Stimulated activated CD8-positive, alpha-beta memory T cell treated with anti-CD3 and anti-CD28 coated beads, Interleukin-4, amount 100 ng/mL, for 48 hours (primary cell): ENCODE results near the gene SLC30A4.

Experiments
- DNase-seq: peaks from one replicate; pipeline ENCODE4 v3.0.0-alpha.2; 2020

SLC30A4 gene

DNA sequence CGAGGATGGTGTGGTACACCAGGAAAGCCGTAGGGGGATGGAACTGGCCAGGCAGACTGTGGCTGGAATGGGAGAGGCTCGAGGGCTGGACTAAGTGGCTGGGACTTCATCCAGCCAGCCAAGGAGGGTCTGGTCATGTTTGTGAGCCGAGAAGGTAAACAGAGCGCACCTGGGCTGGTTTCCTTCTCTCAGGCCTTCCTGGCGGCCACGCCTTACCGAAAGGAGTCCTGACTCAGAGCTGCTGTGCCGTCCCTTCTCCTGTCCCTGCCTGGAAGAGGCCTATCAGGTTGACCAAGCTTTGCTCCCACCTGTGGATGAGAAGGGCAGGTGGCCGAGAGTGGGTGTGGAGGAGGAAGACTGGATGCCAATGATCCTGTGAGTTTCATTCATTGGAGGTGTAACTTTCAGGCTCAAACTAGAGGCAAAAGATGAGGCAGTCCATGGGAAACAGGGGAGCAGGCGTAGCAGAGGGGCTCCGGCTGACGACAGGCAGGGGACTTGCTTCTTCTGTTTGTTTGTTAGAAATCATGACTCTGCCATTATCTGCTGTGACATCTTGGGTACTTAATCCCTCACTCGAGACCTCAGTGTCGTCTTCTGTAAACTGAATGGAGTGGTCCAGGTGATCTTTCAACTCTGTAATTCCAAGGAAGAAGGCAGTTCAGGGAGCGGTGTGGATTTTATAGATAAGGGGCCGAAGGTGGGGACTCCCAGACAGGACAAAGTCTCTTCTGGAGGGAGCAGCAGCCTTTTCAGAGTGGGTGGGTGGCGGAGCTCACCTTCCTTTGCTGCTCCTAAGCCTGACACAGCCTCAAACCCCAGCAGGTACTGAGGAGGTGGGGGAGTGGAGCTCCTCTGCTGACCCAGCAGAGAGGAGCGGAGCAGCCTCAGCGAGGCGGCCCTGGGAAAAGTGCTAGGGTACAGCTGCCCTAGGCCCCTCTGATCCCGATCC lies 72.4 kb downstream of the SLC30A4 start:
- no peak for DNase-seq

DNA sequence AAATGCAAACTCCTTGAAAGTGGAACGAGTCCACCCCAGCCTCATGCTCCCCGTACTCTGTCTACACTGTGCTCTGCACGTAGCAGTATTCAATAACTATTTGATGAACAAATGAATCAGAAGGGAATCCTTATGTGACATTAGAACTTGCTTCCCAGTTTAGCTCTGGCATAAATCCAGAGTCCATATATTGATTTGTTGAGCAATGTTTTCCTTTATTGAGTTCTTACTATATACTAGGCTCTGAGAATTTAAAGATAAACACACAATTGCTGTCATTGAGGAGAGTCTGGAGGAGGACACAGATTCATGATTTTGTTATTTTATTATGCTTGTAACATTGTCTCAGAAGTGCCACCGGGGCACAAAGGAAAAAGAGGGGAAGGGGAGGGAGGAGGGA lies 73.2 kb downstream of the SLC30A4 start:
- DNase-seq: no peak

DNA sequence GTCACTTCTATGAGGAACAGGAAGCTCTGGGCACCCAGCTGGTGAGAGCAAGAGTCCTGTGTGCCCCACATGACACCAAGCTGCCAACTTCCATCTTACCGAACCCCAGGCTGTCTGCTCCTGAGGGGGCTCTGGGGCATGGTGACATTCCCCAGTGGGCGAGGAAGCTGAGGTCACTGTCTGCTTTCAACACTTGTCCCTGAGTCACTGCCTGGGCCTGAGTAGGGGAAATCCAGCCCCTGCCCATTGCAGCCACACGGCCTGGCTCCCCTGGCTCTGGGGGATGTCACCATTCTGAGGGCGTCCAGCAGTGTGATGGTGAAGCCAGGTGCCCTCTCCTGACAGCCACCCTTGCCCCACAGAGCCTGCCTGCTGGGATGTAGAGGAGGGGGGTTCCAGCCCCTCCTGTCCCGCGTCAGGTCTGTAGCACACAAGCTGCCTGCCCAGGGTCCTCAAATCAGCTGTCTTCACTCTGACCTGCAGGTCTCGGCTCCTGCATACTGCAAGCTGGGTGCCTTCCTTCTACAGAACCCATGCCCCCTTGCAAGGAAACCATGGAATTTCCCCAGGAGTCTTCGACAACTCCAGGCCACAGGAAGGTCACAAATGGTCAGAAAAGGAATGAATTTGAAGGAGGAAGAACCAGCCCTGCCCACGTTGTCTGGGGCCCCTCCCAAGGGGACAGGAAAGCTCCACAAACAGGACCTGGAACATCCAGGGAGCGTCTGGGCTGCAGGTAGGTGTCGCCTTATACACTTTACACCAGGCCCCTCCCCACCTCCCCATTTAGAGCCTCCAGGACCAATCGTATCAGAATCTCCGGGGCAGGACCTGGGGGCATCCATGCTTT lies 74.3 kb downstream of the SLC30A4 start:
- no peak for DNase-seq

DNA sequence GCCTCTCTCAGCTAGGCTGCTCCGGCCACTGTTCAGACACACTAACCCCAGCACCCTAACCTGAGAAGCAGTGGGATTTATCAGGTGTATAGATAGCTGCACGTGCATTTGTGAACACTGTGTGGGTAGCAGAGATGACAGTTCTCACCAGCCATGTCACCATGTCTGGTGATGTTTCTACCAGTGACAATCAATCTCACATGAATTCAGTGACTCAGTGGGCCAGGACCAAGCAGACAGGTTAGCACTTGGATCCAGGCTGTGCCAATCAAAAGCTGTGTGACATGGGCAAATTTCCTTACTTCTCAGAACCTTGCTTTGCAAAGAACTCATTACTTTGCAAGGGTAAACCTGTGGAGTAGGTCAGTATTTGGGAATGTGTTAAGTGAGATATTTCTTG lies 78.9 kb downstream of the SLC30A4 start:
- DNase-seq: no peak

DNA sequence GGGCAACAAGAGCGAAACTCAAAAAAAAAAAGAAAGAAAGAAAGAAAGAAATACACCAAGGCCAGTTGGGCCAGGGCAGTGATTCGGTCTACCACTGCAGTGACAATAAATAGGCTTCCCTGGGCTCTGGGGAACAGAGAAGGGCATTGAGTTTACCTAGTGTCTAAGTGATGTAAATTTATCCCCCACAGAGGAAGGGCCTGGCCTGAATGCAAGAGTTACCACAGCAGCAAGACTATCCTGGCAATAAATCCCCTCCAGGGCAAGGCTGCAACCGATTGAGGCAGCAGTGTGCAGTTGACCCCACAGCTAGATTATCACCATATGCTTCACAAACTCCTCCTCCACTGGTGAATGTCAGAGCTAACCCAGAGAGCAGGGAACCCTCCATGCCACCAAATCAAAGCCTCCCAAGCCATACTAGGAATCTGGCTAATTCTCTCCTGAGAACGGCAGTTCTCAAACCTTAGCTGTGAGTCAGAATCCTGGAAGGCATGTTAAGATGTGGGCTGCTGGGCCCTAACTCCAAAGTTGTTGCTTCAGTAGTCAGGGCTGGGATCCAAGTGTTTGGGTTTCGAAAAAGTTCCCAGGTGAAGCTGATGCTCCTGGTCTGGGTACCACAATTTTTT lies 79.9 kb downstream of the SLC30A4 start:
- no peak for DNase-seq

DNA sequence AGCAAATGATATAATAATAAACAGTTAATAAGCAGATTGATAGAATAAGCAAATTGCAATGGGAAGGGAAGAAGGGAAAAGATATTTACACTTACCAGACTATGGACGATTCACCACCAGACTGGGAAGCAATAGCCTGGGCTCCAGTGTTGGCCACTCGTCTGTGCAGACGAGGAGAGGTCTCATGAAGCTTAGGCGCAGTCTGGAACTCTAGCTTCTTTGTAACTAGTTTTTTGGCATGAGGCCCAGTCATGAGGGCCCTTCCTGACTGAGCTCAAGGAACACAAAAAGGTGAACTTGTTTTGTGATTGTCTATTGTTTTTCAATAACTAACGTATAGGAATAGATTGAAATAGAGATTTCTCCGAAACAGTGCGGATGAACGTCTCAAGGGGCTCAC lies 80.9 kb downstream of the SLC30A4 start:
- no peak for DNase-seq

DNA sequence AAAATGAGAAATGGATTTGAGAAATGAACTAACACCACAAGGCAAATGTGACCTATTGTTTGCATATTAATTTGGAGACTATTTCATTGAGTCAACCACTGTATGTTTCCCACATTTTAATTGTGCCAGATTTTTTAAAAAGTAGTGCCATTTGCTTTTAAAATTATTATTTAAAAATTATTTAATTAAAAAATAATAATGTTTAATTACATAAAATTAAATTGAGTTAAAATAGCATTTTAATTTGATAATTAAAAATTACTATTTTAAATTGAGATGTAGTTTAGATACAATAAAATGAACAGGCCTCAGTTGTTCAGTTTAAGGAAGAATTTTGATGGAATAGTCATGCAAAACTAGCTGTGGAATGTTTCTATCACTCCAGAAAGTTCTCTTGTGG lies 81.5 kb downstream of the SLC30A4 start:
- no peak for DNase-seq

DNA sequence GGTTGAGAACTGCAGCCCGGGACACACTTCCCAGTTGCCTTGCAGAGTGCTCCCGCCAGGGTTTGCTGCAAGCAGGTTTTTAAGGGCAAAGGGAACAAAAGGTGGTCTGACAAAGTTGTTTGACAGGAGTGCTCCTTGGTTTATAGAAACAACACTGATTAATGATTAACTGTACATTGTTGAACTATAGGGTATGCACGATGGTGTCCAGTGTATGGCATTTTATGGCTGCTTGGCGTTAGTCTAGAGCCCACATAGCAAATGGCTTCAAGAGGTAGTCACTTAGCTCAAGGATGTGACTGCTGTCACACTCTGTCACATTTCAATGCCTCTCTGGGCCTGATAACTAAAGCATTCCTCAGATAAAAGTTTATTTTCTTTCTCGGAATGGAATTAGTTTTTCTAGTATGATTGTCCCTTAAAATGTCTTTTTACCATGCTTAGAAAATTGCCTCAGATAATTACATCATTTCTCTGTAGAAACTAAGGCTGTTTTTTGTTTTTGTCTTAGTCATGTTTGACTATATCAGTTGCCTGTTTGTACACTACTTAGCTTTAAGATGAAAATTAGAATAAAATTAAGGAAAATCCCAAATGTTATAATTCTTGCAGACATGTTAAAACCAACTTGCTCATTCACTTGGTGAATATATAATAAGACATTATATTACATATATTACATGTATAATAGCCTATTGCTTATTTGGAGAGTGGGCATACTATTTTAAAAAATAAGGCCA lies 82.9 kb downstream of the SLC30A4 start:
- no peak for DNase-seq

DNA sequence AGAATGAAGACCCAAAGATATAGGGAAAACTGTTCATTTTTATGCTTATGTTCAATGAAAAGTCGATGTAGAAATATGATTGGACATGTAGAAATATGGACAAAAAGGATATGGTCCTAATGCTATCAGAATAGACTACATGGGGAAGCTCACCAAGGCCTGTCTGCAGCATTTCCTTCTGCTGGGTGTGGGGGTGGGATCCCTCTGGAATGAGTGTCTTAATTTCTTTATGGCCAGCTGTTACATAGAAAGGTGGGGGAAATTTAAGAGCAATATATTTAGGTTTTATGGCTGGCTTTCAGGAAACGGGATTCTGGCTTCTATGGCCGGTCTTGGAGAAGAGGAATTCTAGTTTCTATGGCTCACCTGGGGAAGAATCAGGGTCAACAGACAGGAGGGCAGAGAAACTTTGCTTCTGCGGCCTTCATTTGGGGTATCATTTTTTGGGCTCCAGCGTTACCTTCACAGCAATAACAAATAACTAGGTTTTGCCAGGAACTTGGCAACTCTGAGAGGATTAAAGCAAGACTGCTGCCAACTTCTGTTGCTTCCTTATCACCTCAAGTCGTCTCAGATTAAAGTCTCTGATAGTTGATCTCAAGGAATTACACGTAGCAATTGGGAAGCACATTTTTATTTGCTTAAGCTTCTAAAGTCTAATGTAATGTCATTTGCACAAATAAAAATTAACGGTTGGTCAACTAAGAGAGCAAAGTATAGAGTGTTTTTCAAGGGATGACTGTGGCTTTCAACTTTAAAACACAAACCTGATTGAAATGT lies 87.2 kb downstream of the SLC30A4 start:
- no peak for DNase-seq

DNA sequence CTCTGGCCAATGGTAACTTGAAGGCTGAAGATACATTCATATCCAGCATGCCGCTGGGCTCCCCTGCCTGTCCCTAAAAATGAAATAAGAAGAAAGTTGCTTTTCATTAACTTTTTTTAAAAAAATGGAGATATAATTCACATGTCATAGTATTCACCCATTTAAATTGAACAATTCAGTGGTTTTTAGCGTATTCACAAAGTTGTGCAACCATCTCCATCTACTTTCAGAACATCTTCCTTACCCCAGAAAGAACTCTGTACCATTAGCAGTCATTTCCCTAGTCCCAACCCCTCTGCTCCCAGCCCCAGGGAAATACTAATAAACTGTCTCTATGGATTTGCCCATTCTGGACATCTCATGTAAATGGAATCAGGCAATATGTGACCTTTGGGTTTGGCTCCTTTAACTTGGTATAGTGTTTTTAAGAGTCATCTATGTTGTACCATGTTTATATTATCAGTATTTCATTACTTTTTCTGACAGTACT lies 88.4 kb downstream of the SLC30A4 start:
- no peak for DNase-seq

DNA sequence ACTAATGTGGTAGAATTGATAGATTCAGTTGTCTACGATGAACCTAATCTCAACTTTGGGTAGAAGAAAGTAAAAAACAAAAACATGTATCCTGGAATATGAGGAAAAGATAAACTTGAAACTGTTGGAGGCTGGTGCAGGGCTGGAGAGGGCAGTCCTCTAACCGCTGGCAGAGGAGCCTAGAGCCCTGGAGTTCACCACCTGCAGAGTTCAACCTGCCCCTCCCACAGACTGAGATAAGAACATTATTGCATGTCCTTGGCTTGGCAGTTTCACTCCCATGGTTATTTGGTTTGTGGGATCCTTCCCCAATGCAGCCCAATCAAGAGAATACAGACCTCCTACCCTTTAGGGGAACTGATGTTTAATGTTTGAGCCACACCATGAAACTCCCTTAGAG lies 91.0 kb downstream of the SLC30A4 start:
- no peak for DNase-seq

DNA sequence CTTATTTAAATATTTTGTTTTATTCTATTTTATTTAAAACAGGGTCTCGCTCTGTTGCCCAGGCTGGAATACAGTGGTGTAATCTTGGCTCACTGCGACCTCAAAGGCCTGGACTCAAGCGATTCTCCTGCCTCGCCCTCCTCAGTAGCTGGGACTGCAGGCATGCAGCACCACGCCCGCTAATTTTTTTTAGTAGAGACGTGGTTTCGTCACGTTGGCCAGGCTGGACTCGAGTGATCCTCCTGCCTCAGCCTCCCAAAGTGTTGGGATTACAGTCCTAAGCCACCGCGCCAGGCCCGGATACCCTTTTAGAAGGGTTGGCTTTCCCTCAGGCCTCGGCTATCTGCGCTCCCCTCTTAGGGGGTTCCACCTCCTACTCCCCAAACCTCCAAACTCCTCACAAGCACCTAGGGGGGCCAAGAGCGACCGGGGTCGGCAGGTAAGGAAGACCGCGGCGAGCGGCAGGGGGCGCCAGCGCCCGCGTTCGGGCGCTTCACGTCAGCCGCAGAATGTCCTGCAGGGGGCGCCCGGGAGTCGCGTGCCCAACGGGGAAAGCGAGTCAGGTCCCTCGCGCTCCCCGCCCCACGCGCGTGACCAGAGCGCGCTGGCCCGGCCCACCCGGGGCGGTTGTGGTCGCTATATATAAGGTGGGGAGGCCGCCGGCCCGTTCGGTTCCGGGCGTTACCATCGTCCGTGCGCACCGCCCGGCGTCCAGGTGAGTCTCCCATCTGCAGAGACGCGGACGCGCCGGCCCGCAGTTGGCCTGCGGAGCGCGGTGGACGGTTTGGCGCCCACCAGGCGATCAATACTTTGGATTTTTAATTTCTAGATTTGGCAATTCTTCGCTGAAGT lies 92.4 kb downstream of the SLC30A4 start:
- peak; percentile 95 for DNase-seq
